HG02571 (cell line): ENCODE measurements around the gene TREM2.
"Not testable (repeated sequence)": the region's sequence is repeated elsewhere in the genome, so short reads cannot be mapped to it uniquely, and the experiment has no call there.

ENCODE experiments used
- ATAC-seq: cut with Tn5 transposase; IDR thresholded peaks from one replicate; pipeline ENCODE4 v1.9.1; 2021; ENCODE audit warnings: mild to moderate bottlenecking, moderate library complexity; ENCODE audit not compliant: unreplicated experiment

TREM2 gene

GRCh38 chr6:41162687-41163418 is at the start of gene TREM2:
Gene TREM2 (minus strand): TSS chr6:41163116. CDS start chr6:41163082, 34 bp downstream.
- no peak for ATAC-seq

- ATAC-seq: no peak
Measured at GRCh38 chr6:41209547-41210320, 46.8 kb upstream of the TREM2 start.

GRCh38 chr6:41208439-41209106 is 45.7 kb upstream of the TREM2 start:
- ATAC-seq: no peak

- ATAC-seq: no peak
Measured at GRCh38 chr6:41204156-41204555, 41.2 kb upstream of the TREM2 start.

- ATAC-seq: no peak
Measured at GRCh38 chr6:41201764-41202173, 38.9 kb upstream of the TREM2 start.

- no peak for ATAC-seq
Measured at GRCh38 chr6:41200901-41201763, 38.2 kb upstream of the TREM2 start, which contains the start of gene TREML2. Gene TREML2 (minus strand): TSS chr6:41201149. CDS start chr6:41201008, 141 bp downstream.

- ATAC-seq: no peak
Measured at GRCh38 chr6:41200296-41200900, 37.5 kb upstream of the TREM2 start.

GRCh38 chr6:41199552-41200246 is 36.8 kb upstream of the TREM2 start:
- no peak for ATAC-seq

- ATAC-seq: no peak
Measured at GRCh38 chr6:41197234-41197633, 34.3 kb upstream of the TREM2 start.

GRCh38 chr6:41194386-41194785 is 31.5 kb upstream of the TREM2 start:
- ATAC-seq: no peak

GRCh38 chr6:41193884-41194283 is 31.0 kb upstream of the TREM2 start:
- no peak for ATAC-seq

GRCh38 chr6:41193171-41193734 is 30.3 kb upstream of the TREM2 start:
- no peak for ATAC-seq

GRCh38 chr6:41191569-41191968 is 28.7 kb upstream of the TREM2 start:
- ATAC-seq: no peak

- no peak for ATAC-seq
Measured at GRCh38 chr6:41190791-41191190, 27.9 kb upstream of the TREM2 start.

- no peak for ATAC-seq
Measured at GRCh38 chr6:41189967-41190366, 27.1 kb upstream of the TREM2 start.

GRCh38 chr6:41189046-41189445 is 26.1 kb upstream of the TREM2 start:
- not testable (repeated sequence) for ATAC-seq

GRCh38 chr6:41187924-41188886 is 25.3 kb upstream of the TREM2 start:
- no peak for ATAC-seq

GRCh38 chr6:41186031-41186562 is 23.2 kb upstream of the TREM2 start:
- no peak for ATAC-seq
